ENCODE data around the gene HVCN1.
A peak's percentile ranks its signal among the peaks of the same experiment; 100 is the strongest.

HVCN1 gene

GRCh38 chr12:110720516-110720915 is 31.6 kb upstream of the HVCN1 start:
- in situ Hi-C loops (cut with MboI; ENCODE audit: low sequenced_read_pairs, unreplicated experiment): no loop called here
- DNase-seq (ENCODE audit: low spot score): no peak

GRCh38 chr12:110718222-110718908 is 29.4 kb upstream of the HVCN1 start:
- in situ Hi-C loops (cut with MboI; ENCODE audit: low sequenced_read_pairs, unreplicated experiment): no loop called here
- DNase-seq (ENCODE audit: low spot score): no peak
- TF ChIP-seq, protein P1, sequence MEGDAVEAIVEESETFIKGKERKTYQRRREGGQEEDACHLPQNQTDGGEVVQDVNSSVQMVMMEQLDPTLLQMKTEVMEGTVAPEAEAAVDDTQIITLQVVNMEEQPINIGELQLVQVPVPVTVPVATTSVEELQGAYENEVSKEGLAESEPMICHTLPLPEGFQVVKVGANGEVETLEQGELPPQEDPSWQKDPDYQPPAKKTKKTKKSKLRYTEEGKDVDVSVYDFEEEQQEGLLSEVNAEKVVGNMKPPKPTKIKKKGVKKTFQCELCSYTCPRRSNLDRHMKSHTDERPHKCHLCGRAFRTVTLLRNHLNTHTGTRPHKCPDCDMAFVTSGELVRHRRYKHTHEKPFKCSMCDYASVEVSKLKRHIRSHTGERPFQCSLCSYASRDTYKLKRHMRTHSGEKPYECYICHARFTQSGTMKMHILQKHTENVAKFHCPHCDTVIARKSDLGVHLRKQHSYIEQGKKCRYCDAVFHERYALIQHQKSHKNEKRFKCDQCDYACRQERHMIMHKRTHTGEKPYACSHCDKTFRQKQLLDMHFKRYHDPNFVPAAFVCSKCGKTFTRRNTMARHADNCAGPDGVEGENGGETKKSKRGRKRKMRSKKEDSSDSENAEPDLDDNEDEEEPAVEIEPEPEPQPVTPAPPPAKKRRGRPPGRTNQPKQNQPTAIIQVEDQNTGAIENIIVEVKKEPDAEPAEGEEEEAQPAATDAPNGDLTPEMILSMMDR (IDR thresholded peaks at IDR 0.05; ENCODE audit: borderline replicate concordance, control extremely low read depth, extremely low read depth, insufficient read depth, missing control alignments): no peak

More at GRCh38 chr12:110720516-110720915, 31.6 kb upstream of the HVCN1 start:
- TF ChIP-seq, protein P1 (IDR thresholded peaks at IDR 0.05; ENCODE audit: borderline replicate concordance, control extremely low read depth, extremely low read depth, insufficient read depth, missing control alignments): no peak

- DNase-seq (ENCODE audit: low spot score): no peak
- TF ChIP-seq, protein P1 (IDR thresholded peaks at IDR 0.05; ENCODE audit: borderline replicate concordance, control extremely low read depth, extremely low read depth, insufficient read depth, missing control alignments): no peak
- in situ Hi-C loops (cut with MboI; ENCODE audit: low sequenced_read_pairs, unreplicated experiment): no loop called here
Measured at GRCh38 chr12:110717037-110717436, 28.1 kb upstream of the HVCN1 start.

DNA sequence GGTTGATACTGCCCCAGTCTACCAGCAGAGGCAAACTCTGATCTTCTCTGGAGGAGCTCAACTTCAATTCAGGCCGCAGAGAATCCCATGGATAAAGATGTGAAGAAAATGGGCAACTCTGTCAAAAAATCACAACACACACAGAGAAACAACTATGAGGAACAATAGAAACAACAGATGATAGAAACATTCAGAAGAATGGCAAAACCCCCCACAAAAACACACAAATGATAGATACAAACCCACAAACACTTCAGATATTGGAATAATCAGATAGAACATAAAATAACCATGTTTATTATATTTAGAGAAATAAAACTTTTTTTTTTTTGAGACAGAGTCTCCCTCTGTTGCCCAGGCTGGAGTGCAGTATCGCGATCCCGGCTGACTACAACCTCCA is 20.0 kb upstream of the HVCN1 start:
- in situ Hi-C loops (cut with MboI; ENCODE audit: low sequenced_read_pairs, unreplicated experiment): no loop called here
- TF ChIP-seq, protein P1 (IDR thresholded peaks at IDR 0.05; ENCODE audit: borderline replicate concordance, control extremely low read depth, extremely low read depth, insufficient read depth, missing control alignments): no peak
- no peak for DNase-seq (ENCODE audit: low spot score)

DNA sequence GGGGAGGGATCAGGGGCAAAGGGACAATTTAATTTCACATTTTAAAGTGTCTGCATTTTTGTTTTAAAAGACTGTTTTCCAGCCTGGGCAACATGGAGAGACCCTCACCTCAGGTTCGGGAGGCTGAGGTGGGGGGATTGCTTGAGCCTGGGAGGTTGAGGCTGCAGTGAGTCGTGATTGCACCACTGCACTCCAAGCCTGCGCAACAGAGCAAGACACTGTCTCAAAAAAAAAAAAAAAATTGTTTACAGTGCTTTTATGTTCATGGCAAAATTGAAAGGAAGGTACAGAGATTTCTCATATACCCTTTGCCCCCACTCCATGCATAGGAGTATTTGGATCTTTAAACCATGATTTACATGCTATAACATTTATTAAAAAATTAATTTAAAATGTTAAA is 16.4 kb upstream of the HVCN1 start:
- in situ Hi-C loops (cut with MboI; ENCODE audit: low sequenced_read_pairs, unreplicated experiment): no loop called here
- TF ChIP-seq, protein P1 (IDR thresholded peaks at IDR 0.05; ENCODE audit: borderline replicate concordance, control extremely low read depth, extremely low read depth, insufficient read depth, missing control alignments): no peak
- DNase-seq (ENCODE audit: low spot score): no peak

DNA sequence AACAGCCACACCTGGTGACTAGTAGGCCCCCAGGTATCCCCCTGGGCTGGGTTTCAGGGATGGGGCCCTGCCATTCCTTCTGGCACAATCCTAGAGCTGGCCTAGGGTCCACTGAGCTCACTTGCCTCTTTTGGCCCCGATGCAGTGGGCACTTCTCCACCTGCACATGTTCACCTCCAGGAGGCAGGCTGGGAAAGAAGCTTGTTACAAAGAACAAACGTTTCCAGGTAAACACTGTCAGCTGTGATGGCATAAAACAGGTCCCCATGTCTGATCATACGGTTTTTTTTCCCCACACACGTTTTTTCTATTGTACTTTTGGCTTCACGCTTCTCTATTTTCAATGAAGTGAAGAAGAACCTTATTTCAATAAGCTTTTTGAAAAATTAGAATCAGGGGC is 15.8 kb upstream of the HVCN1 start:
- no peak for DNase-seq (ENCODE audit: low spot score)
- TF ChIP-seq, protein P1 (IDR thresholded peaks at IDR 0.05; ENCODE audit: borderline replicate concordance, control extremely low read depth, extremely low read depth, insufficient read depth, missing control alignments): peak; percentile 52

More for the DNA sequence above, 15.8 kb upstream of the HVCN1 start:
- in situ Hi-C loops (cut with MboI; ENCODE audit: low sequenced_read_pairs, unreplicated experiment): no loop called here

Measured in GM13976 (cell line).